Cardiac muscle cell (in vitro differentiated cells and primary cell): Measurements from ENCODE around the gene CEP85L. TPM values are rescaled to one million over a fixed set of nuclear protein-coding genes. Genes with fewer than 3 reads are reported as not detected.
A peak's percentile ranks its signal among the peaks of the same experiment; 100 is the strongest.

ENCODE experiments used
- DNase-seq, 2 donors: peaks; one replicate each; pipeline versions ENCODE4 v3.0.0 to v3.0.0-alpha.2; 2010 to 2017; ENCODE audit warnings: low read depth in 1 of 2, low spot score in 1 of 2
- H3K27ac ChIP-seq: fragments of 200-600 bp; sonication (generic); 2 replicates; pipeline ENCODE4 v1.5.1; 2016
- H3K27me3 ChIP-seq: fragments of 200-600 bp; sonication (generic); 2 replicates; pipeline ENCODE4 v1.6.0; 2016; ENCODE audit warnings: control low read depth
- H3K36me3 ChIP-seq: fragments of 200-600 bp; sonication (generic); 2 replicates; pipeline ENCODE4 v1.5.1; 2016; ENCODE audit warnings: control low read depth
- H3K4me1 ChIP-seq: fragments of 200-600 bp; sonication (generic); 2 replicates; pipeline ENCODE4 v1.8.1; 2017; ENCODE audit warnings: low read depth, mild to moderate bottlenecking, mixed run types
- H3K4me3 ChIP-seq: fragments of 200-600 bp; sonication (generic); 2 replicates; pipeline ENCODE4 v1.5.1; 2016; ENCODE audit warnings: mild to moderate bottlenecking
- H3K9me3 ChIP-seq: fragments of 200-600 bp; sonication (generic); 2 replicates; pipeline ENCODE4 v1.5.1; 2017; ENCODE audit warnings: low read depth, mild to moderate bottlenecking, control low read depth
- CTCF ChIP-seq: IDR thresholded peaks from 2 replicates; pipeline ENCODE4 v1.5.1; 2012; ENCODE audit warnings: low read depth, mild to moderate bottlenecking, low read length
- polyA plus RNA-seq: library from polyadenylated mRNA; unstranded; fragments of >200 nt; fragmentation: Nextera tagmentation; extraction: Ambion mirVana; gene quantifications from 2 replicates; pipeline ENCODE4 v1.2.1, GENCODE V29; 2016
- total RNA-seq: library from RNA; depleted of rRNA; stranded (reverse); fragments of >200 nt; gene quantifications from 2 replicates; pipeline ENCODE4 v1.2.3, GENCODE V29; 2016

The CEP85L gene
- total and polyA plus RNA-seq, 2 experiments from 2014 or later, result 7.9 to 20.0 TPM

GRCh38 chr6:118586746-118587485, 64.5 kb downstream of the CEP85L start:
- H3K27me3 ChIP-seq, result no peaks in the 10 kb centered on the region
- DNase-seq, result no peak
- no peaks in the 10 kb centered on the region for H3K36me3 ChIP-seq
- no peak for TF ChIP-seq CTCF
- no peak overlapping the region for H3K27ac ChIP-seq
- no peaks in the 10 kb centered on the region for H3K9me3 ChIP-seq
- no peaks in the 10 kb centered on the region for H3K4me1 ChIP-seq
- H3K4me3 ChIP-seq, result no peak overlapping the region

- no peaks in the 10 kb centered on the region for H3K36me3 ChIP-seq
- no peak for DNase-seq
- TF ChIP-seq CTCF, result no peak
- no peaks in the 10 kb centered on the region for H3K4me1 ChIP-seq
- no peak overlapping the region for H3K27ac ChIP-seq
- no peak overlapping the region for H3K4me3 ChIP-seq
- H3K9me3 ChIP-seq, result no peaks in the 10 kb centered on the region
- no peaks in the 10 kb centered on the region for H3K27me3 ChIP-seq
Observed at GRCh38 chr6:118584911-118585310, 66.5 kb downstream of the CEP85L start.

GRCh38 chr6:118581489-118581959, 69.9 kb downstream of the CEP85L start:
- H3K4me1 ChIP-seq, result no peaks in the 10 kb centered on the region
- H3K36me3 ChIP-seq, result no peaks in the 10 kb centered on the region
- no peak overlapping the region for H3K4me3 ChIP-seq
- peak overlapping the region; percentile 10 for H3K27ac ChIP-seq
- no peaks in the 10 kb centered on the region for H3K9me3 ChIP-seq
- no peak for TF ChIP-seq CTCF
- H3K27me3 ChIP-seq, result no peaks in the 10 kb centered on the region
- peak in 1 of 2 donors; percentile 81 for DNase-seq

GRCh38 chr6:118580585-118581419, 70.6 kb downstream of the CEP85L start:
- H3K4me3 ChIP-seq, result no peak overlapping the region
- H3K36me3 ChIP-seq, result no peaks in the 10 kb centered on the region
- H3K27ac ChIP-seq, result peak overlapping the region; percentile 10
- no peaks in the 10 kb centered on the region for H3K4me1 ChIP-seq
- peak; percentile 80 to 95 for DNase-seq
- no peaks in the 10 kb centered on the region for H3K9me3 ChIP-seq
- H3K27me3 ChIP-seq, result no peaks in the 10 kb centered on the region
- peak; percentile 69 for TF ChIP-seq CTCF

- TF ChIP-seq CTCF, result no peak
- Histone ChIP-seq H3K27ac (no peak overlapping the region), H3K9me3 (no peaks in the 10 kb centered on the region), H3K27me3 (no peaks in the 10 kb centered on the region), H3K4me1 (no peaks in the 10 kb centered on the region), H3K4me3 (no peak overlapping the region), H3K36me3 (no peaks in the 10 kb centered on the region)
- no peak for DNase-seq
Observed at GRCh38 chr6:118579786-118580185, 71.6 kb downstream of the CEP85L start.
